Measurements from ENCODE around the gene SH2B3.
"Not testable (repeated sequence)": the region's sequence is repeated elsewhere in the genome, so short reads cannot be mapped to it uniquely, and the experiment has no call there.

SH2B3 gene

DNA sequence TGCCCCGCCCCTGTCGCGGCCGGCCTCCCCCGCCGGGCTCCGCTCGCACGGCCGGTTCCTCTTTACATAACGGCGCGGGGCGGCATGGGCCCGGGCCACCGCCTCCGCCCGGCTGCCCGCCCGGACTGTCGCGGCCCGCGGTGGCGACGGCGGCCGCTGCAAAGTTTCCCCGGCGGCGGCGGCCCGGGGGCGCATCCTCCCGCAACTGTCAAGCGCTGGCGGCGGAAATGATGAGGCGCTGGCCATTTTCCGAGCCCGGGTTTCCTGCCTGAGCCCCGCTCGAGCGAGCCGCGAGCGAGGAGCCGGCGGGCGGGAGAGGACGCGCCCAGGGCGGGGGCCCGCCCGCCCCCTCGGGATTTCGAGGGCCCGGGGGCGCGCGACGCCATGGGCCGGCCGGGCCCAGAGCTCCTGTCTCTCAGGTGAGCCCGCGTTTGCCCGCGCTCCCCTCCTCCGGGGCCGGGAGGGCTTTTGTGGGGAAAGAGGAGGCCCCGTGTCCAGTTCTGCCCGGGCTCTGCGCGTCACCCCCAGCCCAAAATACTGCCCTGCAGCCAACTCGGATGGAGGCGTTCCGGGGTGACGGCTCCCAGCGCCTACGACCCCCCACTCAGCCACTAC, at the start of gene SH2B3:
Gene SH2B3, plus strand, starts transcription at position 65 of the 615 bp plus-strand sequence. CDS start 12,223 bp downstream, outside the sequence.
- DNase-seq = peak; percentile 74

DNA sequence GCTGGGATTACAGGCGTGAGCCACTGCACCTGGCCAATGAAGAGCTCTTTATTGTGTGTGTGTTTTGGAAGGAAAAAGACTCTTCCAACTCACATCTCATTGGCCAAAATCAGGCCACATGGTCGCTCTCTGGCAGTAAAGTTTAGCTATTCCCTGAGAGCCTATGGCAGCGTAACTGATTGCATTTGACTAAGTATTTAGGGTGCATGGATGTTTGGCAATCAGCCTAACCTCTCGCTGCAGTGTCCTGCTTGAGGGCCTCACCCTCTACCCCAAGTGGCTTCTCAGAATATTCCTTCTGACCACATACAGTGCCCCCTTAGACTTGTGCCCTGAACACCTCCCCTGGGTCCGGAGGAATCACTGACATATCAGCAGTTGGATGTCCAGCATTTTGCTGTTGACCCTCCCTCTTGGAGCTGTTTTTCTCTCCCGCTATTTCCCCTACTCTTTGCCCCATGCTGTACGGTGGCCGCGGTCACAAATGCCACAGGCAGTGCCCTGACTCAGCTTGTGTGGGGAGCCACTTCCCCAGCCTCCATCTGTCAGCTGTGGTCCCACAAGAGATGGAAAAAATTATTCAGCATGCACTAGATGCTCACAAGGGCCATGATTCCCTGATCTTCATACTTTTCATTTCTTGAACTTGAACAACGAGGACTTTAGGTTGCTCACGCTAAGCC, 46.4 kb upstream of the SH2B3 start:
- DNase-seq = no peak

DNA sequence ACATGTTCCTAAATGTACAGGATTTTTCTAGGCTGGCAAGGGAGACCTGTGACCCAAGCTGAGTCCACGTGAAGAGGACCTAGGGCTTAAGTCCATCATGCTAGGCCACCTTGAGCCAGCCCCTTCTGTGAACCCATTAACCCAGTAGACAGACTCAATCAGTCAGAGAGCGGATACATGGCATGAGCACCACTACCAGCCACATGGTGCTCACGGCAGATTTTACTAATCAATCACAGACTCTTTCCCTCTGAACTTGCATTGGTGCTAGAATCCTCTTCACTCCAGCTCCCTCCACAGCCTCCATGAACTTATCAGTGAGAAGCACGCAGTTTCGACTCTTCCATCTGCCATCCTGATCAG, 45.8 kb upstream of the SH2B3 start:
- no peak for DNase-seq

DNA sequence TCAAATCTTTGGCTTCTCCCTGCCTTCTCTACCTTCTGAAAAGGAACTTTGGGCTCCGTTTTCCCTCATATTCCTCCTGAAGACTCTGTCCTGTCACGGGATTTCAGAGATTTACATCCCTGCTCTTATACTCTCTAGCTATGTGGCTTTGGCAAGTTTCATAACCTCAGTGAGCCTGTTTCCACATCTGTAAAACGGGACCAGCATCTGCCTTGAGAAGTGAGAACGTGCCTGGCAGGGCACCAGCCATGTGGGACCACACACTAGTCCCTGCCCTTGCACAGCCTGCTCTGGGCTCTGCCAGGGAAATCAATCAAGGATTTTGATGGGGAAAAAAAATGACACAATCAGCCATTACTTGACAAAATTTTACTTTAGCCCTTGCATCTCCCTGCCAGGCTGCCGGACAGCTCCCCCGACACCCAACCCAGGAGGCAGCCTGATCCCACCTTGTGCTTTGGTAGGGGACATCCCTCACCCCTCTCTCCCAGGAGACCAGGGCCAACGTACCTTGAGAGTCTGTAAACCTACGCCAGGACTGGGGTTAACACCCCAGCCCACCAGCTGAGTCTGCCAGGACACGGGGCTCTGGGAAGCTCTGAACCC, 45.3 kb upstream of the SH2B3 start:
- DNase-seq = no peak

DNA sequence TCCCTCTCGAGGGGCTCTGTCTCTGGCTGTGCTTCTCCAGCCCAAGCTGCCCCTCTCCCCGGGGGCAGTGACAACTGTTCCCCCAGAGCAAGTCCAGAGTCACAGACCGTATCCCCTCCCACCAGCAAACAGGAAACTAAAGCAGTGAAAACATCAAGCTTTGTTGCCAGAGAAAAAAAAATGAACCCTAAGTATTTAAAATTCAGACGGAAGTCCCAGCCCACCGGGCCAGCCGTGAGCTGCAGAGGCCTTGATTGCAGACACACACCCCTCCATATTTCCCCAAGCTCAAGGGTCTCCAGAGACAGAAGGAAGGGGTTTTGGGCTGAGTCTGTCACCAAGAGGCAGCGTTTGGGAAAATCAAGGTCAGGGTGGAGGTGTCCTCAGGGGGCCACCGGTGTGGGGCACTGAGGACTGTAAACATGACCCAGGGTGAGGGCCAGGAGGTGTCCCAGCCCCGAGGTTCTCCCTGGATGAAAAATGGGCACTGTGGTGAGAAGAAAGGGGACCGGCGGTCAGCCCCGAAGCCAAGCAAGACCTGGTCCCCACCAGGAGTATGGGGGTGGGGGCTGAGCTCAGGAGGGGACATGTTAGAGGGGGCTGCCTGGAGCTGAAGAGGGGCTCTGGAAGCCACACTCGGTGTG, 44.5 kb upstream of the SH2B3 start:
- DNase-seq = no peak

DNA sequence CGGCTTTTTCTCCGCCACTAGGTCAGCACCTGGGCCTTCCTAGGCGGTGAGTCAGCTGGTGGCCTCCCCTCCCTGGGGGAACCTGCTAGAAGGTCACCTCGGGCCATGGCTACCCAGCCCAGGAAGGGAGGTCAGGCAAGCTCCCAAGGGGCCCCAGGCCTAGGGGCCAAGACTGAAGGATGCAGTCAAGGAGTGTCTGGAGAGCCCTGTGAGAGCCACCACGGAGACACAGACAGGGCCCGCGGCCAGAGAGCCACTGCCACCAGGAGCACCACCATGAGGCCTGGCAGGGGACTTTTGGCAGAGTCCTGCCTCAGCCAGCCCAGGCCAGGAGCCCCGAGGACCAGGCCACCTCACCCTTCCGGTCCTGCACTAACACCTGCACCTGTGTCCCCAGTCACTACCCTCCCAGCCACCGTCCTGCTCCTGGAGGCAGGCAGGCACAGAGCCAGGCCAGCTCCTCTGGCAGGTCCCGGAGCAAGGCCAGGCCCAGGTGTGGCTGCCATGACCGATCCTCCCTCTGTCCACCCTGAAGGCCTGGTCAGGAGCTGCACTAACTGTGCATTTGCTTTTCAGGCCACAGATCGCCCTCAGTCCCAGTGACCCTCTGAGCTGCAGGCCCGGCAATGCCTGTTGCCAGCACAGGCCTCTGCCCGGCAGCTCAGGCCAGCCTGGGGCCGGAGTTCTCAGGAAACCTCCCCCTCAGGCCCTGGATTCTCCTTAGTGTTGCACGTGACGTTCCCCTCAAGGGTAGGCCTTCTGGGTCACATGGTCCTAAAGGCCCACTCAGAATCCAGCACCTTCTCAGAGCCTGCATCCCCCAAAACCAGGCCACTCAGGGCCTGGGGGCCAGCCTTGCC, 43.8 kb upstream of the SH2B3 start:
- no peak for DNase-seq

DNA sequence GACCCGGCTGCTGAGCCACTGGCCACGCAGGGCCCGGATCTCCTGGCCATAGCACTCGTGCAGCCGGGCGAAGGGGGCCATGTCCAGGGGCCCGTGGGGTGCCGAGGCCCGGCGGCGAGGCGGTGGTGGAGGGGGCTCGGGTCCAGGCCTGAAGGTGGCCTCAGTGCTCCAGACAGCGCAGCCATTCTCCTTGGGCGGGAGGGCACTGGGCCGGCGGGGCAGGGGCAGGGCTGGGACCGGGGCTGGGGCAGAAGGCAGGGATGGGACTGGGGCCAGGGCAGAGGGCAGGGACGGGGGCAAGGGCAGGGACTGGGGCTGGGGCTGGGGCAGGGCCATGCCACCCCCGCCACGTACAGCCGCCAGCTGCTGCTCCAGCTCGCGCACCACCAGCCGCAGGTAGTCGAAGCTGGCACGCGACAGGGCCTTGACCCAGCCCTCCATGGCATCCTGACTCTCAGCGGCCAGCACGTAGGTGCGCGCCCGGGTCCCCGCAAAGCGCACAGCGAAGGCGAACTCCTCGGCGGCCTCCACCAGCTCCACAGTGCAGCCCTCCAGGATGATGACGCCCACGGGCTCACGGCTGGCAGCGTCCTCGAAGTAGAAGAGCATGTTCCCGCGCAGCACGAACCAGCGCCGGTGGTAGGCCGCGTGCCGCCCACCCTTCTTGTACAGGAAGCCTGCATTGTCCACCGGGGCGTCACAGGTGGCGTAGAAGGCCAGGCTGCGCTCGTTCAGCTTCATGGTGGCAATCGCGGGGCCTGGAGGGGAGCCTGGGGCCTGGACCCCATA, 42.8 kb upstream of the SH2B3 start:
- no peak for DNase-seq

DNA sequence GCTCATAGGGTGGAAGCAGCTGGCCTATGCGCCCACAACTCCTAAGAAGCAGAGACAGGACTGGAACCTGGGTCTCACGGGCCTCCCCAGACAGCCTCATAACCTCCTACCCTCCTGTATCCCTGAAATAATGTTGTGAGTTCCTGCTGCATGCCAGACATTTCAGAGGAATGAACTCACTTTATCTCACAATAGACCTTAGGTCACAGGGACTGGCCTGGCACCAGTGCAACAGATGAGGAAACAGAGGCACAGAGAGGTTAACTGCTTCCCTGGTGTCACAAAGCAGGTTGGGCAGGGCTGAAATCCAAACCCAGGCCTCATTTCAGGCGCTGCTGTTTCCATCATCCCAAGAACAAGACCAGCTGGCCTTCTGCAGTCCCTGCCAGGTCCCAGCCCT, 42.1 kb upstream of the SH2B3 start:
- DNase-seq = no peak

DNA sequence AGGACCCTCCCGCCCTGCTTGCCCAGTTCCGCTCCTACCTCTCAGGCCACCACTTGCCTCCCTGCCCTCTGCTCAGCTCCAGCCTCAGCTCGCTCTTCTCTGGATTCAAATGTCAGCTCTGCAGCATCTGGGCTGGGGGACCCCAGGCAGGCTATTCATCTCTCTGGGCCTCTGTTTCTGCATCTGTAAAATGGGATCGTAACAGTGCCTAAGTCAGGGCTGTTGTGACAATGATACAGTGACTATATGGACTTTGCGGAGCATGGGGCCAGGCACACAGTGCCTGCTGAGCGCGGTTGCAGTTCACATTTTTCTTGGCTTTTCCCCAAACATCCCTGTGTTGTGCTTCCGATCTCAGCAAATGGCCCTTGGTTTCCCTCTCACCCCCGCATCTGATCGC, 39.6 kb upstream of the SH2B3 start:
- DNase-seq = no peak

DNA sequence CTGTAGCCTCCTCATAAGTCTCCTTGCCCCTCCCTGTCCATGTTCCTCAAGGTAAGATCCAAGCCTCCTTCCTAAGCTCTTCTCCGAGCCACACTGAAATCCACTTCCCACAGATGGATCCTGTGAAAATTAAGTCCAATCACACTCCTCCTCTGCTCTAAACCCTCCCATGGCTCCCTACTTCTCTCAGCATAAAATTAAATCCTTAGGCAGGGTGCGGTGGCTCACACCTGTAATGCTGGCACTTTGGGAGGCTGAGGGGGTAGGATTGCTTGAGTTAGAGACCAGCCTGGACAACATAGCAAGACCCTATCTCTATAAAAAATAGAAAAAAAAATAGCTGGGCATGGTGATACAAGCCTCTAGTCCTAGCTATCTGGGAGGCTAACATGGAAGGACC, 39.1 kb upstream of the SH2B3 start:
- no peak for DNase-seq

DNA sequence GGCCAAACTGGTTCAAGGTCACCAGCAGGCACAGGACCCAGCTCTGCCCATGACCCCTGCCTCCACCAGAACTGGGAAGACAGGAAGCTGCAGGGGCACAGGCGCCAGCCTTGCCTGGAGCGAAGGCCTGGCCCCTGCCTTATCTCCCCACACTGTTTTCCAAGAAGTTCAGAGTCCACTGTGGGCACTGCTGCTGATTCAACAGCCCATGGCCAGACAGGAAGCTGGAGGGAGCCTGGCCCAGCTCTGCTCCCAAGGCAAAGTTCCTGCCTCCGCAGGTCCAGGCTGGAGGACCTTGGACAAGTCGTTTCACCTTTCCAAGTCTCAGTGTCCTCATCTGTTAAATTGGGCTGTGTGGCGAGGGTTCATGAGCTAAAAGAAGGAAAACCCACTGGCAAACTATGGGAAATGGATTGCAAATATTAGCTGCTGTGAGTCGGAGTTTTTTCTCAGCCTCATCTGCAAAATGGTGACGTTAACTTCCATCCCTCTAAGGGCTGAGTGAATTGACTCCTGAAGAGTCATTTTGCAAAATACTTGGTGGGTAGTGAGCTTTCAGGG, 38.0 kb upstream of the SH2B3 start:
- no peak for DNase-seq

DNA sequence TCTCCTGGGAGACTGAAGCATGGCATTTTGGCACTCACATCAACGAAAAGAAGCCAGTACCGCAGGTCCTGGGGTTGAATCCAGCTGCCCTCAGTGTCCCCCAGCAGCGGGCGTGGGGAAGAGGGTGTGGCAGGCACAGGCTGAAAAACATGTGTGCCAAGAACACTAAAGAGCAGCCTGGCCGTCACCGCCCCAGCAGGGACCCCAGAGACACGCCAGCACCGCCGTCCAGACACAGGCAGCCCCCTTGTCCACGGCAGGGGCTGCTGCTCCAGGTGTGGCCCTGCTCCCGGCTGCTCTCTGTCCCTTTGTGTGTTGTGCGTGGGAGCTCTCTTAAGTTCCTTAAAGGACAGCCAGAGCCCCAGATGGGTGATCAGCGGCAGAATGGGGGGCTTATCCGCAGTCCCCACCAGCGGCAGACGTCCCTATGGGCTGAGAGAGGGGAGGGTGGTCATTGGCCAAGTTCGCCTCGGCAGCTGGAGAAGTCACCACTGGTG, 37.4 kb upstream of the SH2B3 start:
- no peak for DNase-seq

DNA sequence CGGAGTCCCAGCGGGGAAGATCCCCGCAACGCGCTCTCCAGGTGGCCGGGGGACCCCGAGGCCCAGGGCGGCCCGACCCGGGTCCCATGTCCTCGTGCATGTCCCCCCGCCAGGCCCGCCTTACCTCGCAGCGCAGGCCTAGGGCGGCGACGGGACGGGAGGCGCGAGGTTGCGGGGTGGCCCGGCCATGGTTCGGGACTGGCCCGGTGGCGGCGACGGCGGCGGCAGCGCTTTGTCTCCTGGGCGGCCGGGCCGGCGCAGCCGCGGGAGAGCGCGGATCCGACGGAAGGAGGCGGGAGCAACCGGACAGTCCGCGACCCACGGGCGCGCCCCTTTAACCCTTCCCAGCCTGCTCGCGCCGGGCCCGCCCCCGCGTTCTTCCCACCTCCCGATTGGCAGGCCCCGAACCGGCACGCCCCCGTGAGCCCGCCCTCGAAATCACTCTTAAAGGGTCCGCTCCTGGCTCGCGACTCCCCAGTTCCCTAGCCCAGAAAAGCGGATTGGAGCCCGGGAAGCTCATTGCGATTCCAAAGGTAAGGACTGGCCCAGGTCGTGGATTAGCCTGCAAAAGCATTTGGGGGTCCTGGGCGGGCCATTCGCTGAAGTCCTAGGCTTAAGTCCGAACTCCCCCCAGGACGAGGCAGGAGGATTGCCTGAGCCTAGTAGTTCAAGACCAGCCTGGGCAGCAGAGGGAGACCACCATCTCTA, 36.8 kb upstream of the SH2B3 start, which contains the start of gene PHETA1:
Gene PHETA1, minus strand, starts transcription at position 308 of the 708 bp plus-strand sequence. CDS start 5,668 bp downstream, outside the sequence.
- peak; percentile 88 for DNase-seq

DNA sequence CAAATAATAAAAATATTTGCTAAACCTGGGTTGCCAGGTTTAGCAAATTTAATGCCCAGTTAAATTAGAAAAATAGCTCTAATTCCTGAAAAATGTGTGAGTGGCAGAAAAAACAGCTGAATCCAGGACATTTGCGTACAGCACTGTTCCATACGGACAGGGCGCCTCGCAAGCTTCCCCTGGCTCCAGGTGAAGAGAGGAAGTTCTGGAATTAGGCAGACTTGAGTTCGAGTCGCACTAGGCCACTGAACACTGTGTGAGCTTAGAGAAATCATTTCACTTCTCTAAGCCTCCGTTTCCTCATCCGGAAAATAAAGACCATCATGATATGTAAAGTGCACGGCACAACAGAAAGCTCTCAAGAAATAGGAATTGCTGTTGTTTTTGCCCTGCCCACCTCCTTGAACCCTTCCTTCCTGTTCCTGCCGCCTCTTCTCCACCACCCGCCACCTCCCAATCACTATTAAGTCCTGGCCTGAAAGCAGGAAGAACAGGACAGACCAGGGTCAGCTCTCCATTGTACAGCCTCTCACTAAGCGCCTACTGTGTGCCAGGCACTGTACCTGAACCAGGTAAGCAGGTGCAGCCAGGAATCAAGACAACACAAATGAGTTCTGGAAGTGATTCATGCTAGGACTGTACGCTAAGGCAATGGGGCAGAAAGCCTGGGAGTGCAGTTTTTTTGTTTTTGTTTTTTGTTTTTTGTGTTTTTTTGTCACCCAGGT, 36.1 kb upstream of the SH2B3 start:
- DNase-seq = no peak

DNA sequence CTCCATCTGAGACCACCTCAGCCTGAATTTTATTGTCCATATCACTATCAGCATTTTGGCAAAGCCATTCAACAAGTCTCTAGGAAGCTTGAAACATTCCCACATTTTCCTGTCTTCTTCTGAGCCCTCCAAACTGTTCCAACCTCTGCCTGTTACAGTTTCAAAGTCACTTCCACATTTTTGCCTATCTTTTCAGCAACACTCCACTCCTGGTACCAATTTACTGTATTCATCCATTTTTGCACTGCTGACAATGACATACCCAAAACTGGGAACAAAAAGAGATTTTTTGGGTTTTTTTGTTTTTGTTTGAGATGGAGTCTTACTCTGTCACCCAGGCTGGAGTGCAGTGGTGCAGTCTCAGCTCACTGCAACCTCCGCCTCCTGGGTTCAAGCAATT, 32.5 kb upstream of the SH2B3 start:
- DNase-seq = not testable (repeated sequence)

DNA sequence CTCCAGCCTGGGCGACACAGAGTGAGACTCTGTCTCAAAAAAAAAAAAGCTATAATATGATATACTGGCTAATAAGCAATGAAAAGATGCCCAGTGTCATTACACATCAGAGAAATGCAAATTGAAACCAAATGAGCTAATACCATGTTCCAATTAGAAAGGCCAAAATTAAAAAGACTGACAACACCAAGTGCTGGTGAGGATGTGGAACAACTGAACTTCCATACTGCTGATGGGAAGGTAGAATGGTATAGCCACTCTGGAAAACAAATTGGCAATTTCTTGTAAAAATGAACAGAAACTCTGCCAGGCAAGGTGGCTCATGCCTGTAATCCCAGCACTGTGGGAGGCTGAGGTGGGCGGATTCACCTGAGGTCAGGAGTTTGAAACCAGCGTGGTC, 28.3 kb upstream of the SH2B3 start:
- no peak for DNase-seq

DNA sequence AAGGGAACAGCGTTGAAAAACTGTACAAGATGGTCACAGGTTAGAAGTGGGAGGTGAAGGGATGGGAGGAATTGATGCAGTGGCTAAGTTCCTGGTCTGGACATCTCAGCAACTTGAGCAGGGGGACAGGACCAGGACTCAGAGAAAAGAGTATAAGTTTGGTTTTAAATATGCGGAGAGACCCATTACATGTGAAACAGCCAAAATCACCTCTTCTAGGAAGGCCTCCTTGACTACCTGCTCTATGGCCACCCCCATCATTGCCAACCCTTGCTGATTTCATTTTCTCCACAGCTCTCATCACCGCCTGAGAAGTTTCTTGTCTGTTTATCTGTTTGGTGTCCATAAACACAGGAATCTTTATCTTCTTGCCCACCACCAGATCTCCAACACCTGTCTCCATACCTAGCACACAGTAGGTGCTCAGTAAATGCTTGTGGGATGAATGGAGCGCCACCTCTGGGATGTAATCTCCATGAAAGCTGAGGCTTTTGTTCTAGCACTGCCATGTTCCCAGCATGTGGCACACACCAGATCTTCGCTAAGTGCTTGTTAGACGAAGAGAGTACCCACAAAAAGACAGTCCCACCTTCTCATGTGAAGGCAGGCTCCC, 25.7 kb upstream of the SH2B3 start:
- DNase-seq = no peak

DNA sequence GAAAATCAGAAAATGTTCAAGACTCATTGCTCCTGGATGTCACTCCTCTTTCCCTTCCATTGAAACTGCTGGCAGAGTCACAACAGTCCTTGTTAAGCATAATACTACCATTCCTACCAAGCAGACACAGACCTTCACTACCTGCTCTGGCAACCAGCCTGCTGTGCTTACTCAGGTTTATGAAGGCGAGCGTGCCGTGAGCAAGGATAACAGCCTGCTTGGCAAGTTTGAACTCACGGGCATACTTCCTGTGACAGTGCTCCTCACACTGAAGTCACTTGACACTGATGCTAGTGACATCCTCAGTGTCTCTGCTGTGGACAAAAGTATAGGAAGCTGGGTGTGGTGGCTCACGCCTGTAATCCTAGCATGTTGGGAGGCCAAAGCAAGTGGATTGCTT, 21.1 kb upstream of the SH2B3 start:
- no peak for DNase-seq

DNA sequence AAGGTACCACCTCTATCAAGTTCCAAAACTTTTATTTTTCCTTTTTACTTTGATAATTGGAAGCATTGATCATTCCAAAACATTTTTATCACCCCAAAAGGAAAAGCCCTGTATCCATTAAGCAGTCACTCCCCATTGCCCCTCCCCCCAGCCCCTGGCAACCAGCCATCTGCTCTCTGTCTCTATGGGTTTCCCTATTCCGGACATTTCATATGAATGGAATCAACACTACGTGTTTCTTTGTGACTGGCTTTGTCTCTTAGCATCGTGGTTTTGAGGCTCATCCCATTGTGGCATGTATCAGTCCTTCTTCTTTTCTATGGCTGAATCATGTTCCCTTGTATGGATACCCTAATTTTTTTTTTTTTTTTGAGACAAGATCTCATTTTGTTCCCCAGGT, 18.8 kb upstream of the SH2B3 start:
- no peak for DNase-seq

Data from NCI-H146 (cell line).